ENCODE results near the gene PPP1R13L. TPM values are rescaled to one million over a fixed set of nuclear protein-coding genes. Genes with fewer than 3 reads are reported as not detected.
A peak's percentile ranks its signal among the peaks of the same experiment; 100 is the strongest.

Gene PPP1R13L
- total and polyA plus RNA-seq, 11 donors = 92.3 to 400 (median 139) TPM

DNA sequence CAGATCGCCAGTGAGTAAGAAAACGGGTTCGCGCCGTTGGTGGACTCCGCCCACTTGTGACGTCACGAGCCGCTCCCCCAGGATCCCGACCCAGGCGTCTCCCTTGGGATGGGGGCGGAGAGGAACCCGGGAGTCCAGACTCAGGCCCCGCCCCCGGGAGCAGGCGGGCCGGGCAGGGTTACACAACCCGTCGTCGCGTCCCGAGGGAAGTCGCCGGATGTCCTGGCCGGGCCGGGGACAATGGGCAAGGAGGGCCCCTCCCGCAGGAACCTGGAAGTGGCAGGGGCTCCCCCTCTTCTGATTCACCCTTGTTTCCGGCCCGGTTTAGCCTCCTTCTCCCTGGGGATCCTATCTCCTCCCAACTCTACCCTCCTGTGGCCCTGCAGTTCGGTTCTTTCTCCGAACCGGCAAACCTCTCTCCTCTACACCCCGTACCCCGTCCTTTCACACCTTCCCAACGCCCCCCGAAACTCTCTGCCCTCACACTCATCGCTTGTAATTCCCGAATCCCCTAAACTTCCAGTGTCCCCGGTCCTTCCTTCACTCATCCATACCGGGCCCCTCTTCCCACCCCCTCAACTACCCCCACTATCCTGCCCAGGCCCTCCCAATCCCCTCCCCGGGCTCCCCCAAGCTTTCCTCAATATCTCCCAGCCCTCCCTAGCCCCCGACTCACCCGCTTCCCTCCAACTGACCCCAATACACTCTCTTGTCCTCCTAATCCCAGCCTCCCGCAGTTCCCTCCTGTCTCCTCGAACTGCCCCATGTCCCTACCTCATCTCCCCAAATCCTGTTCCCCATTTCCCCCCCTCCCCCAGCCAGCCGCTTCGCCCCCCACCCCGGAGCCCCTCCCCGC is 38.8 kb upstream of the PPP1R13L start:
- Histone ChIP-seq H3K27me3 (no peaks in the 10 kb centered on the region), H3K27ac (peak overlapping the region; percentile 77 to 97 (median 88)), H3K4me1 (peaks cover 0 to 46% (median 24%) of the 10 kb centered on the region in 12 donors), H3K9me3 (no peaks in the 10 kb centered on the region), H3K4me3 (peak overlapping the region; percentile 10 to 60 (median 50)), H3K36me3 (no peaks in the 10 kb centered on the region)
- ATAC-seq (peak; percentile 84 to 90 (median 84)), DNase-seq (peak; percentile 97 to 99 (median 98))
- TF ChIP-seq POLR2A (IDR thresholded peaks at IDR 0.05) = peak in 1 of 2 donors; percentile 60
- TF ChIP-seq, protein P1, sequence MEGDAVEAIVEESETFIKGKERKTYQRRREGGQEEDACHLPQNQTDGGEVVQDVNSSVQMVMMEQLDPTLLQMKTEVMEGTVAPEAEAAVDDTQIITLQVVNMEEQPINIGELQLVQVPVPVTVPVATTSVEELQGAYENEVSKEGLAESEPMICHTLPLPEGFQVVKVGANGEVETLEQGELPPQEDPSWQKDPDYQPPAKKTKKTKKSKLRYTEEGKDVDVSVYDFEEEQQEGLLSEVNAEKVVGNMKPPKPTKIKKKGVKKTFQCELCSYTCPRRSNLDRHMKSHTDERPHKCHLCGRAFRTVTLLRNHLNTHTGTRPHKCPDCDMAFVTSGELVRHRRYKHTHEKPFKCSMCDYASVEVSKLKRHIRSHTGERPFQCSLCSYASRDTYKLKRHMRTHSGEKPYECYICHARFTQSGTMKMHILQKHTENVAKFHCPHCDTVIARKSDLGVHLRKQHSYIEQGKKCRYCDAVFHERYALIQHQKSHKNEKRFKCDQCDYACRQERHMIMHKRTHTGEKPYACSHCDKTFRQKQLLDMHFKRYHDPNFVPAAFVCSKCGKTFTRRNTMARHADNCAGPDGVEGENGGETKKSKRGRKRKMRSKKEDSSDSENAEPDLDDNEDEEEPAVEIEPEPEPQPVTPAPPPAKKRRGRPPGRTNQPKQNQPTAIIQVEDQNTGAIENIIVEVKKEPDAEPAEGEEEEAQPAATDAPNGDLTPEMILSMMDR (IDR thresholded peaks at IDR 0.05) = no peak
- intact Hi-C loops (cut with DNase I) = loop anchor here in 1 of 10 donors (2.0 kb wide), 1 partner anchor 23 kb away; the partner anchor contains the start of gene FOSB
- 0 to 2% (median 1%) methylated on average over 25 to 49 of the region's 49 CpGs for WGBS, 4 donors

DNA sequence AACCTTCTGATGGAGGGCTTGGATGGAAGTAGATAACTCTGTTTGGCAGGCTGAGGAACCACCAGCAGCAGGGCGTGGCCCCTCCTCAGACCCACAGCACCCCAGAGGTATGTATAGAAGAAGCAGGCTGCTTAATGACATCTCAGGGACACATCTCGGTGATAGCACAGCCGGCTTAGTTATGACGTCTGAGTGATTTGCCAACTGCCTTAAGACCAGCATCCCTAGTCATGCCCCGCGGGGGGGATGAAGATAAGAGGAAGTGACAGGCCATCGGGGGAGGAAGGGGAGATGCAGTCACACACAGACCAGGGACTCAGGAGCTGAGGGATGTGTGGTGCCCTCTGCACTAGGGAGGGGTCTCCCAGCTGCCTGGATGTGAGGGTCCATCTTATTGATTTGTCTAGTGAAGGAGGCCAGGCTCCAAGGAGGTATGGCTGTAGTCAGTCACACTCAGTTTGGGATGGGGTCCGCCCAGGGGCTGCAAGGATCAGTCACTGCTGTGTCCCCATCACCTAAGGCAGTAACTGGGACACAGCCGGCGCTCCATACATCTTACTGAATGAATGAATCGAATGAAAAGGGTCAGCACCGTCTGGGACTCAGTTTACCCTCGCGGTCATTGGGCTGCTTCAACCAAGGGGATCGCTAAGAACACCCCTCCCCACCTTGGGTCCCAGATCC is 38.1 kb upstream of the PPP1R13L start:
- Histone ChIP-seq H3K4me3 (peak overlapping the region in 10 of 12 donors; percentile 6 to 60 (median 52)), H3K9me3 (no peaks in the 10 kb centered on the region), H3K27ac (peak overlapping the region; percentile 77 to 97 (median 88)), H3K36me3 (no peaks in the 10 kb centered on the region), H3K27me3 (no peaks in the 10 kb centered on the region), H3K4me1 (peaks cover 0 to 46% (median 24%) of the 10 kb centered on the region in 12 donors)
- peak in 2 of 4 donors; percentile 0 to 6 for ATAC-seq
- no peak for TF ChIP-seq POLR2A (IDR thresholded peaks at IDR 0.05)
- TF ChIP-seq, protein P1 (IDR thresholded peaks at IDR 0.05) = no peak
- 9 to 24% (median 10%) methylated on average over 7 to 15 of the region's 15 CpGs for WGBS, 4 donors
- DNase-seq = peak in 4 of 5 donors; percentile 46 to 67 (median 59)
- intact Hi-C loops (cut with DNase I) = no loop called here

DNA sequence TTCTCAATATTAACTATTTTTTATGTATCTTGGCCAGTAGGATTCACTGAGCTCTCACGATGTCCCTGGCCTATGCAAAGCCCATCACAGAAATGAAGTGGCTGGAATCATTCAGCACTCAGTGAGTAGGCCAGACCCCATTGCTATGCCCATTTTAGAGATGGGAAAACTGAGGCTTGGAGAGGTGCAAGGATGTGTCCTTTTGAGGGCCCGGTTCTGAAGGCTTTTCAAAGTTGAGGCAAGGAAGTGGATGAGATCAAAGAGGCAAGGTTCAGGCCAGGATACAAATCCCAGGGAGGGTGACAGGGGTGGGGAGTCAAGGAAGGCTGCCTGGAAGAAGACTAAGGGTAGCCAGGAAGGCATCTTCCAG is 37.5 kb upstream of the PPP1R13L start:
- ATAC-seq = no peak
- H3K36me3 ChIP-seq = no peaks in the 10 kb centered on the region
- WGBS, 4 donors = 75 to 83% (median 79%) methylated on average over 2 of the region's 2 CpGs
- peak overlapping the region in 9 of 12 donors; percentile 77 to 97 (median 91) for H3K27ac ChIP-seq
- DNase-seq = no peak
- no peaks in the 10 kb centered on the region for H3K9me3 ChIP-seq
- intact Hi-C loops (cut with DNase I) = no loop called here
- no peak overlapping the region for H3K4me3 ChIP-seq
- peaks cover 0 to 46% (median 24%) of the 10 kb centered on the region in 12 donors for H3K4me1 ChIP-seq
- H3K27me3 ChIP-seq = no peaks in the 10 kb centered on the region
- TF ChIP-seq POLR2A (IDR thresholded peaks at IDR 0.05) = no peak
- TF ChIP-seq, protein P1 (IDR thresholded peaks at IDR 0.05) = no peak

Data from heart left ventricle (tissue), 16 donors.